ENCODE results near the gene NARF. TPM values are rescaled to one million over a fixed set of nuclear protein-coding genes. Genes with fewer than 3 reads are reported as not detected.
"Not testable (repeated sequence)": the region's sequence is repeated elsewhere in the genome, so short reads cannot be mapped to it uniquely, and the experiment has no call there.

NARF gene
- 100 to 1,000 TPM; 114 TPM for total RNA-seq

GRCh38 chr17:82458179-82458884 is at the start of gene NARF:
TSS of gene NARF (plus strand) at chr17:82458741. CDS start at chr17:82458804, 63 bp downstream.
- CTCF ChIA-PET: interaction anchor here (1.1 to 1.6 kb wide), 2 partner anchors 9 to 36 kb away, joined by 5 read pairs; no protein-coding TSS in a partner anchor
- H3K36me3 Mint-ChIP-seq: peaks cover 41% of the 10 kb centered on the region

DNA sequence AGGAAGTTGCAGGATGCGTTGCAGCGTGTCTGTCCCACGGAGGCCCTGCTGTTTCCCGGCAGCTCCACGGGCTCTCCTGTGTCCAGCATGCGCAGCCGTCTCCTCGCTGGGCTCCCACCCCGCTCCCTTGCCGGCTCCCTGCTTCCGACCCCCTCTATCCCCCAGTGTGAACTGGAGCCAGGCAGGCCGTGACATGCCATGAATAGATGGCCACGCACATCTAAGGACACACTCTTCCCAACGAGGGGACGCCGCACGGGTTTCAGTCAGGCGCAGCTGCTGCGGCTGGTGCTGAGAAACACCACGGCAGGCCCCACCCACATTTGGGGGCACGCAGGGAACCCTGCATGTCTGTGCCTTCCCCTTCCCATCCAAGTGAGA is 49.6 kb upstream of the NARF start:
- Mint-ChIP-seq H3K4me1 (peaks cover 7% of the 10 kb centered on the region), H3K27me3 (no peaks in the 10 kb centered on the region), H3K4me3 (no peak overlapping the region), H3K27ac (no peak overlapping the region), H3K9me3 (ENCODE audit: low read depth) (no peaks in the 10 kb centered on the region), H3K36me3 (peaks cover 2% of the 10 kb centered on the region)
- ATAC-seq: no peak
- no peak for DNase-seq
- CTCF ChIA-PET: interaction anchor here (1.1 to 1.2 kb wide), 2 partner anchors 58 to 203 kb away, joined by 3 read pairs; no protein-coding TSS in a partner anchor

More at GRCh38 chr17:82458179-82458884, at the start of gene NARF:
- no peaks in the 10 kb centered on the region for H3K27me3 Mint-ChIP-seq
- ATAC-seq (peak; percentile 97), DNase-seq (peak; percentile 98)
- peak within 1 kb of the TSS; percentile 93 for H3K4me3 Mint-ChIP-seq
- no peaks in the 10 kb centered on the region for H3K9me3 Mint-ChIP-seq (ENCODE audit: low read depth)
- peak within 1 kb of the TSS; percentile 95 for H3K27ac Mint-ChIP-seq
- H3K4me1 Mint-ChIP-seq: peaks cover 41% of the 10 kb centered on the region

- ATAC-seq: no peak
- no peak for DNase-seq
- H3K4me3 Mint-ChIP-seq: no peak overlapping the region
- H3K4me1 Mint-ChIP-seq: peaks cover 13% of the 10 kb centered on the region
- no peak overlapping the region for H3K27ac Mint-ChIP-seq
- peaks cover 1% of the 10 kb centered on the region for H3K36me3 Mint-ChIP-seq
- H3K27me3 Mint-ChIP-seq: no peaks in the 10 kb centered on the region
- no peaks in the 10 kb centered on the region for H3K9me3 Mint-ChIP-seq (ENCODE audit: low read depth)
- CTCF ChIA-PET: interaction anchor here (0.7 to 1.5 kb wide), 3 partner anchors 9 to 204 kb away, joined by 3 read pairs; no protein-coding TSS in a partner anchor
Observed at GRCh38 chr17:82410014-82410716, 48.4 kb upstream of the NARF start.

DNA sequence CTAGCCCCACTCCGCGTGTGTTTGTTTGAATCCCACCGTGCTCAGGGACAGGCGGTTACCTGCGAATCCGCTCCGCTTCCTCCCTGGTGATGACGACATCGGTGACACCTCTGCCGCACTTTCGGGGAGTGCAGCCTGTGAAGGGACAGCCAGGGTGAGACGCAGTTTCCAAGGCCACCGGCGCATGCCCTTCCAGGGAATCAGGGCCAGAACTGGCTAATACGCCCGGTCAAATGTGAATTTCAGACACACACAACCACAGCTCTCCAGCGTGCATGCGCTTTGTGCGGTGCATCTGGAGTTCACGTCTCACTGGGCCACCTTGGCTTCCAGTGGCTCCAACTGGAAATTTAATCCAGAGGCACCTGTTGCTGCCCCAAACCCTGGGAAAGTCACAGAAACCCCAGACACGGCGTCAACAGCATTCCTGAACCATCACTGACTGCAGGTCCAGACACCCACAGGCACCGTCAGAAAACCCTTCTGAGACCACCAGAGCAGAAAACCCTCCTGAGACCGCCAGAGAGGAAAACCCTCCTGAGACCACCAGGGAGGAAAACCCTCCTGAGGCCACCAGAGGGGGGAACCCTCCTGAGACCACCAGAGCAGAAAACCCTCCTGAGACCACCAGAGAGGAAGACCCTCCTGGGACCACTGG is 47.0 kb upstream of the NARF start:
- ATAC-seq: no peak
- CTCF ChIA-PET: interaction anchor here (0.7 kb wide), 1 partner anchor 896 kb away, joined by 4 read pairs; no protein-coding TSS in a partner anchor
- Mint-ChIP-seq H3K27ac (no peak overlapping the region), H3K9me3 (ENCODE audit: low read depth) (no peaks in the 10 kb centered on the region), H3K4me1 (peaks cover 14% of the 10 kb centered on the region), H3K27me3 (no peaks in the 10 kb centered on the region), H3K36me3 (no peaks in the 10 kb centered on the region), H3K4me3 (no peak overlapping the region)
- DNase-seq: no peak

GRCh38 chr17:82412081-82412480 is 46.5 kb upstream of the NARF start:
- not testable (repeated sequence) for DNase-seq; H3K4me3 Mint-ChIP-seq; H3K36me3 Mint-ChIP-seq; H3K27me3 Mint-ChIP-seq; H3K27ac Mint-ChIP-seq; ATAC-seq; H3K9me3 Mint-ChIP-seq (ENCODE audit: low read depth)
- H3K4me1 Mint-ChIP-seq: peaks cover 14% of the 10 kb centered on the region
- CTCF ChIA-PET: interaction anchor here (0.8 kb wide), 1 partner anchor 61 kb away, joined by 4 read pairs; no protein-coding TSS in a partner anchor

DNA sequence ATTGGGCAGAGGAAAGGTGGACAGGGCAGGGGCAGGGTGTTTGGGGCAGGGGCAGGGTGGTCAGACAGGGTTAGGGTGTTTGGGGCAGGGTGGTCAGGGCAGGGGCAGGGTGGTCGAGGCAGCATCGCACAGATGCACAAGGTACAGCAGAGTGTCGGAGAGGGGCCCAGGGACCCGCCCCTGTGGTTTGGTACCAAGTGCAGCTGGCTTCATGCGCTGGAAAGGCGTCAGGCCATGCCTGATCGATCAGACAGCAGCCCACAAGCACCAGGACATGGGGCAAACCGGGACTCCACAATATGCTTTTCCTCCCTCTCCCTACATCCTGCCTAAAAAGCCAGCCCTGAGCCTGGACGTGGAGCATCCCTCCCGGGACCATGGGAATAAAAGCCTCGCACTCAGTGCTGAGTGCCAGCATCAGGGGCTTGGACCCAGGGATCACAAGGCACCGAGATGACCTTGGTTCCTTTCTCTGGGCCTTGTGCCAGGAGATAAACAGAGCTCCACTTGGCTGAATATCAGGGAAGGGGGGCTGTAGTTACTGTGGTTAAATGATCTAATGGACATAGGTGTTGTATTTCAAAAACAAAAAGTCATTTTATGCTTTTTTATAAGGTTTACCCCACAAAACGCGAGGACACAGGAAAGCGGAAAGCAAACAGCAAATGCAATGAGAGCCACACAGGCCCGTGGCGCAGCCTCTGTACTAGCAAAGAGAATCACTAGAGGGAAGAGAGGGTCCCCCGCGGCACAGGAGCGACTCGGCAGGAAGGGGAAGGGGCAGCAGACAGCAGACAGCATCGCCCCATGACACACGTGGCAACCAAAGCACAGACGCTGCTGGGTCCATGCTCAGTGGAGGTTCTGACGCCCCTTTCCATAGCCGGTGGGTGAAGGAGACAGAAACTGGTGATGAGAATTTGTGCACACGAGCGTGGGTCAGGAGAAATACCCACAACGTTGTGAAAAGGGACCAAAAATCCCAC is 45.7 kb upstream of the NARF start:
- Mint-ChIP-seq H3K4me1 (peaks cover 11% of the 10 kb centered on the region), H3K27ac (no peak overlapping the region), H3K27me3 (no peaks in the 10 kb centered on the region), H3K36me3 (no peaks in the 10 kb centered on the region), H3K4me3 (no peak overlapping the region), H3K9me3 (ENCODE audit: low read depth) (no peaks in the 10 kb centered on the region)
- ATAC-seq (no peak), DNase-seq (no peak)
- CTCF ChIA-PET: interaction anchor here (0.8 to 3.1 kb wide), 3 partner anchors 60 to 63 kb away, joined by 3 to 16 read pairs (median 4); no protein-coding TSS in a partner anchor

DNA sequence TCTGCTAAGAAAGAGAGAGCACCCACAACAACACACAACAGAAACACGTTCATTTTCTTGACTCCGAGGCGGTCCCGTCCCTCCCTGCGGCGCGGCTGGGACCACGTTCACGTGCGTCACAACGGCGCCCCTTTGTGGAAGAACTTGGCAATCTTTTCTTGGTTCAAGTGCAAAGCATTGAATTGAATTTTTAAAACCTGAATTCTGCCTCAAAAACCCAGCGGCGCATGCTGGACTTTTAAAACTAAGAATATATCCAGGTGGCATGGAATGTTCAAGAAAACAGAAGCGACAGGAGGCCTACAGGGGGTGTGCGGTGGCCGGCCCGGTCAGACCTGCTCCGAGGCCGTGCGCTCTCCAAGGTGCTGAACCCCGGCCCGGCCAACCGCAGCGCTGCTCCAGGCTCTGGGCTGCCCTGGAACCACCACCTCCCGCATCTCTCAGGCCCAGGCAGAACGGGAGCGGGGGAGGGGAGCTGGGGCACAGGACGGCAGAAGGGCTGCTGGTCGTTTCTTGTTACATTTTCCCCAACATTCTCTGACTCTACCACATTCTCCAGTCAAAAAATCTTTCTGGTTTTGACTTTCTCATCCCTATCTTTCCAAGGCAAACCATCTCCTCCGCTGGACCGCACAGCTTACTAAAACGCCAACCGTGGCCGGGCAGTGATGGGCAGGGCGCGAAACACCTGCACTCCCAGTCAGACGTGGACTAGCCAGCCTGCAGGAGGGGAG is 43.8 kb upstream of the NARF start:
- no peak overlapping the region for H3K4me3 Mint-ChIP-seq
- no peaks in the 10 kb centered on the region for H3K27me3 Mint-ChIP-seq
- peaks cover 16% of the 10 kb centered on the region for H3K4me1 Mint-ChIP-seq
- peaks cover under 1% of the 10 kb centered on the region for H3K36me3 Mint-ChIP-seq
- DNase-seq: peak; percentile 86
- no peaks in the 10 kb centered on the region for H3K9me3 Mint-ChIP-seq (ENCODE audit: low read depth)
- no peak overlapping the region for H3K27ac Mint-ChIP-seq
- ATAC-seq: peak; percentile 28
- CTCF ChIA-PET: interaction anchor here (0.6 to 3.1 kb wide), 6 partner anchors 8 to 133 kb away, joined by 3 to 16 read pairs (median 3); no protein-coding TSS in a partner anchor

DNA sequence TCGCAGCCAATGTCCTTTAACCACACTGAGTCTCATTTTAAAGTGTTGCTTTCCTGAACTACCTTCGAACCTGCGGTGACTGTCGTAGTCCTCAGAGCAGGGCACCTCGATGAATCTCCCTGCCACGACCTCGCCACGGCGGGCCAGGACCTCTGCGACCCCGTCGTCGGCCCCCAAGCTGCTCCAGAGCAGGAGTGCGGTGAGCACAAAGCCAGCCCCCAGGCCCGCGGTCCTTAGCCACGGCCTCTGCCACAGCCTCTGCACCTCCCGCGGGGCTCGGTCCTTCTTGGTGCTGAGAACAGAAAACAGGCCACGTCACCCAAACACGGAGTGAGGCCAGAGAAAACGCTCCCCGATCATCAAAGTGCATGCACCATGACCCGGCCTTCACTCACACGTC is 43.2 kb upstream of the NARF start:
- H3K4me1 Mint-ChIP-seq: peaks cover 22% of the 10 kb centered on the region
- H3K4me3 Mint-ChIP-seq: no peak overlapping the region
- no peaks in the 10 kb centered on the region for H3K9me3 Mint-ChIP-seq (ENCODE audit: low read depth)
- H3K27ac Mint-ChIP-seq: no peak overlapping the region
- no peak for DNase-seq
- peaks cover 7% of the 10 kb centered on the region for H3K36me3 Mint-ChIP-seq
- H3K27me3 Mint-ChIP-seq: no peaks in the 10 kb centered on the region
- CTCF ChIA-PET: interaction anchor here (0.6 to 3.1 kb wide), 5 partner anchors 9 to 112 kb away, joined by 3 to 16 read pairs (median 3); no protein-coding TSS in a partner anchor
- no peak for ATAC-seq

GRCh38 chr17:82415786-82416185 is 42.8 kb upstream of the NARF start:
- no peak overlapping the region for H3K4me3 Mint-ChIP-seq
- H3K36me3 Mint-ChIP-seq: peaks cover 9% of the 10 kb centered on the region
- no peaks in the 10 kb centered on the region for H3K9me3 Mint-ChIP-seq (ENCODE audit: low read depth)
- H3K4me1 Mint-ChIP-seq: peaks cover 23% of the 10 kb centered on the region
- no peaks in the 10 kb centered on the region for H3K27me3 Mint-ChIP-seq
- ATAC-seq: no peak
- CTCF ChIA-PET: interaction anchor here (0.9 to 3.1 kb wide), 4 partner anchors 9 to 135 kb away, joined by 3 to 16 read pairs (median 4); no protein-coding TSS in a partner anchor
- H3K27ac Mint-ChIP-seq: no peak overlapping the region
- DNase-seq: no peak

DNA sequence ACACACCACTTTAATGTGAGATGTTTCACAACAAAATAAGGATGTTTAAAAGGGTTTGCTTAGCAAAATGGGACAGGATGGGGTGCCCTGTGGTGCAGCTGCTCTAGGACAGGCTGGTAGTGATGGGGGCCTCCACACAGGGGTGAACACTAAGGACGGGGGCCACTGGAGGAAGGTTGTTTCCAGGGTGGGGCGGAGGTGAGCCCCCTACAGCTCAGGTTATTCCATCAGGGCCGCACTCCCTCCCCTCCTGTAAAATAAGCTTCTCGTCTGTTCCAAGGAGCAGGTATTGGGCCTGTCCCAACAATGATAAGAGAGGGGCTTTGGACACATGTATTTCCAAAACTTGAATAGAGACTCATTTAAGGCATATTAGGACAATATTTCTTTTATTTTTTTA is 42.3 kb upstream of the NARF start:
- DNase-seq: no peak
- peaks cover 25% of the 10 kb centered on the region for H3K4me1 Mint-ChIP-seq
- no peak overlapping the region for H3K4me3 Mint-ChIP-seq
- H3K27ac Mint-ChIP-seq: no peak overlapping the region
- ATAC-seq: no peak
- H3K36me3 Mint-ChIP-seq: peaks cover 14% of the 10 kb centered on the region
- CTCF ChIA-PET: interaction anchor here (0.9 to 3.1 kb wide), 5 partner anchors 8 to 253 kb away, joined by 3 to 16 read pairs (median 3); partner anchors contain the start of gene CSNK1D
- no peaks in the 10 kb centered on the region for H3K27me3 Mint-ChIP-seq
- H3K9me3 Mint-ChIP-seq (ENCODE audit: low read depth): no peaks in the 10 kb centered on the region

- no peak overlapping the region for H3K27ac Mint-ChIP-seq
- H3K27me3 Mint-ChIP-seq: no peaks in the 10 kb centered on the region
- no peak overlapping the region for H3K4me3 Mint-ChIP-seq
- no peaks in the 10 kb centered on the region for H3K9me3 Mint-ChIP-seq (ENCODE audit: low read depth)
- DNase-seq: no peak
- no peak for ATAC-seq
- CTCF ChIA-PET: interaction anchor here (0.7 to 1.7 kb wide), 8 partner anchors 8 to 387 kb away, joined by 3 to 7 read pairs (median 3); partner anchors contain the start of gene CSNK1D
- peaks cover 16% of the 10 kb centered on the region for H3K36me3 Mint-ChIP-seq
- H3K4me1 Mint-ChIP-seq: peaks cover 25% of the 10 kb centered on the region
Observed at GRCh38 chr17:82416771-82417170, 41.8 kb upstream of the NARF start.

Data from activated CD8-positive, alpha-beta memory T cell treated with anti-CD3 and anti-CD28 coated beads, Interleukin-2, amount 10 ng/mL, durations not matched to agents 7 days and 5 days (primary cell).